ENCODE measurements around the gene CEP295NL.
A peak's percentile ranks its signal among the peaks of the same experiment; 100 is the strongest.
"Not testable (repeated sequence)": the region's sequence is repeated elsewhere in the genome, so short reads cannot be mapped to it uniquely, and the experiment has no call there.

CEP295NL gene

DNA sequence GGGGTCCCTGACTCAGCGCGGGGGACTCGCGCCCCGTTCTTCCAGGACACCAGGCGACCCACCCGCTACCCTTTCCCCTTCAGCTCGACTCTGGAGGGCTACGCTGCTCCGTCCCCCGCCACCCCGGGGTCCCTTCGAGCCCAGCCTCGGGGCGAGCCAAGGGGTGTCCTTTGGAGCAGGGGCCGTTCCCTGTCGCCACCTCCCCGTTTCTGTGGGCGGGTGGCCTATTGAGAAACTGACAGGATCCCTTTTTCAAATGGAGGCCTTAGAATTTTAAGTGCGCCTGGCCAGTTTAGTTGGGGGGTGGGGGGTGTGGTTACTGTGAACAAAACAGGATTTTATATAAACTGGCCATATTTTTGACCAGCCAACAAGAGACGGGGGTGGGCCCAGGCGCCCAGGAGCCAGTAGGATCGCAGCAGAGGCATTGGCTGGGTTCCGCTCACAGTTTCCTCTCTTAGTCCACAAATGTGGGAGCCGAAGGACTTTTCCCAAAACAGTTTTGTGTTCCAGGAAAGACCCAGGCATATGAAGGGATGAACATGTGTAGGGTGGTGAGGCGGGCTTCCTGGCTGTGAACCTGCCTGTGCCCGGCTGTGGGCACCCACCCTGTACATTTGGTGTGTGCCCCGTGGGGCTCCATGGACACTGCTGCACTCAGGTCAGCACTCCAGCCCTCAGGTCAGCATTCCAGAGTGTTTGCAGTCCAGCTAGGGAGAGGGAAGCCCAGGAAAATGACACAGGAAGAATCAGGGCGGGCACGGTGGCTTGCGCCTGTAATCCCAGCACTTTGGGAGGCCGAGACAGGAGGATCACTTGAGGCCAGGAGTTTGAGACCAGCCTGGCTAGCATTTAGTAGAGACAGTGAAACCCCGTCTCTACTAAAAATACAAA is 22.9 kb upstream of the CEP295NL start:
- DNase-seq, result no peak

DNA sequence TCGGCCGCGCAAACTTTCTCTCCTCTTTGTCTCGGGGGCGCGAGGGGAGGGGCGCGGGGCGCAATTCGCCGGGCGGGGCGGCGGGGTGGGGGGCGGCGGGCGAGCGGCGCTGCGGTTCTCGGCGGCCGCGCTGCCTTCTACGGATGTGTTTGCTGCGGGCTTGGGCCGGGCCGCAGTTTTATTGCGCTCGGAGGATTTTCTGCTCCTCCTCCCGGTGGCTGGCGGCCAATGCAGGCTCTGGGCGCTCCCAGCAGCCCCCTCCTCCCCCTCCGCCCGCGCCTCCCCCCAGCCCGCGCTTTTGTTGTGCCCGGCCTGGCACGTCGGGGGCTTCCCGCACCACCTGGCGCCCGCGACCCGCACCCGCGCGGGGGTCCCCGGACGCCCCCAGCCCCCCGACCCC is 22.2 kb upstream of the CEP295NL start, which contains the start of gene TIMP2:
TIMP2 (minus strand) TSS at position 154 of the 400 bp plus-strand sequence. CDS start 299 bp downstream, outside the sequence.
- peak; percentile 81 for DNase-seq

DNA sequence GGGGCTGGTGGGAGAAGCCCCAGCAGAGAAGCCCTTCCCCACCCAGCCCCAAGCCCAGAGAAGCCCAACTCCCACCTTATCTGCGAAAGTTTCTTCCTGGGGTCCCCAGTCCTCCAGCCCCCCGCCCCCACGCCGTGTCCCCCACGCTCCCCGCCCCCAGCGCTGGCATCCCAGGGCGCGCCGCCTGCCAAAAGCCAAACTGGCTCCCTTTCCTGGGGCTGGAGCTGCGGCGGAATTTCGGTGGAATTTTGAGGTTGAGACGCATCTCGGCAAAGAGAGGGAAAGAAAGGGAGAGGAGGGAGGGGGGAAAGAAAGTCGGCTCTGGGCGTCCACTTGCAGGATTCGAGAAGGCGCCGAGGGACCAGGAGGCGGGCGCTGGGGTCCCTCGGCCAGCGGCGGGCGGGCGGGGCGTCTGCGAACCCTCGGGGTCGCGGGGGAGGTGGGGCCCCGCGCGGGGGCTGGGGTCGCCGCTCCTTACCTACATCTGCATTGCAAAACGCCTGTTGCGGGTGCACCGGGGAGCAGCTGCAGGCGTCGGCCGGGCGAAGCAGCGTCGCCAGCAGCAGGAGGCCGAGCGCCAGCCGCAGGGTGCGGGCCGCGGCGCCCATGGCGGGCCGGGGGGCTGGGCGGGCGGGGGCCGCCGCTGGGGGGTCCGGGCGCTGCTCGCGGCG is 21.6 kb upstream of the CEP295NL start:
- peak; percentile 23 for DNase-seq

DNA sequence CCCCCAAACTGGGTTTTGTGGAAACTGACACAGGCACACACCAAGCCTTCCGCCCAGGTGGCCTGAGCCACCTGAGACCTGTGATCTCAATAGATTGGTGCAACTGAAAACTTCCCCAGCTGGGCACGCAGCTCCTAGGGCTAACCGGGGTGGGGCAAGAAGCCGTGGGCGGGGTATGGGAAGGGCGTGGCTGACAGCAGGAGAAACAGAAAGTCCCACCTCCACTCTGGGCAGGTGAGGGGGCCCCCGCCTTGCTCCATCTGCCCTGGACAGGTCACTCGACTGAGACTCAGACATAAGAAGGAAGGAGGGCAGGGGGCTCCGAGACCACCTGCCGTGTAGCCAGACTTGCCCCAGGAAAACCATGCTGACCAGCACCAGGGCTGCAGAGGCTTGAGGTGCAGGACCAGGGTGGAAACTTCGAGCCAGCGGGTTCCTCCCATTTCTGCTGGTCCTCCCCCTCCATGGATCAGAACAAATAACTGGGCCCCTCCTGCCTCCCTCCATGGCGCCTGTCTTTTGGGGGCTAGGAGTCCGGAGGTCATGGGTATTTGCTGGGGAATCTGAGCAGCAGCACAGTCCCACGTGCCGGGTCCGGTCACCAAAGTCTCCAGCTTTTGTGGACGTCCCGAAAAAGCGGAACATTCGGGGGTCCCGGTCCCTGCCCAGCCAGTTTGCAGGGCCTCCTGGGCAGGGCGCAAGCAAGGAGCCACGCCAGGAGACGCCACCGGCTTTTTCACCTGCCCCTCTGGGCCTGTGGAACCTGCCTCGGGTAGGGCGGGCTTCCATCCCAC is 20.9 kb upstream of the CEP295NL start:
- DNase-seq, result peak; percentile 76

DNA sequence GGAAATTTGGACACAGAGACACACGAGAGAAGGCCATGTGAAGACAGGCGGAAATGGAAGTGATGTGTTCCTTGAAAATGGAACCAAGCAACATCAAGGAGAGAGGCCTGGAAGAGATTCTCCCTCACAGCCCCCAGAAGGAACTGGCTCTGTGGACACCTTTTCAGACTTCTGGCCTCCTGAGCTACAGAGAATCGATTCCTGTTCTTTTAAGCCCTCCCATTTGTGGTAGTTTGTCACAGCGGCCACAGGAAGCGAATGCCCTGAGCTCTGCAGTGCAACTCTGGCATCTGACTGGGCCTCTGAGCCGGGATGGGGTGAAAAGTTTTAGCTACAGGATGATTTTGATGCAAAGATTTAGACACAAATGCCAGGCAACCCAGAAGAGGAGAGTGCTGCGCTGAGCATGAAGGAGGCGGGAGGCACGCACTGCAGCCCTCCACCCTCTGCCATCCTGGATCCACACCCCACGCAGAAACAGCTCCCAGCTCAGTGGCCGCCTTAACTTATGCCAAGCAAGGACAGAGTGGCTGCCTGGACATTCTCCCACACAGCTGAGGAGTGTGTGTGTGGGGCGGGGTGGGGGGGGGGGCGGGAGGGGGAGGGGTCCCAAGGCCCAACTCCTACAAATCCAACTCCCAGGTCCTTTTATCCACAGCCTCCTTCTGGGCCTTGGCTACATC is 20.0 kb upstream of the CEP295NL start:
- DNase-seq, result no peak

DNA sequence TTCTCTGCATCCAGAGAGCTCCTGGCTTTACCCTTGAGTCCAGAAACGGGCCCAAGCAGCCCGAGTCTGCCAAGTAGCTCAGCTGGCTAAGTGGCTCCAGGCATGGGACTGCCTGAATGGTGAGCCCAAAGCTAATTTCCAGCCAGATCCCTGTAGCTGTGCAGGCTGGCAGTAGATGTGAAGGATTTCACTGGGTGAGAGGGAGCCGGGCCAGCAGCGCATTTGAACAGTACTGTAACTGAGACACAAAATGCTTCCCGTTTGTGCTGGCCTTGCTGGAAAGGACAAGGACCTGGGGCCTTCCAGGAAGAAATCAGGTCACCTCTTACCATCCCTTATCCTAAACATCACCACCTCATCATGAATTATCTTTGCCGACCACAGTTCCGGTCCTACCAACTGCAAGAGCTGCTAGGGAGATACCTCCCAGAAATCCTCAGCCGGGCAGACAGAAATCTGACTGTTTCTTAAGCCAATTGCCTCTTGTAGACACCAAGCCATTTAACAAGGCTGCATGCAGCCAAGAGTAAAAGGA is 18.5 kb upstream of the CEP295NL start:
- no peak for DNase-seq

DNA sequence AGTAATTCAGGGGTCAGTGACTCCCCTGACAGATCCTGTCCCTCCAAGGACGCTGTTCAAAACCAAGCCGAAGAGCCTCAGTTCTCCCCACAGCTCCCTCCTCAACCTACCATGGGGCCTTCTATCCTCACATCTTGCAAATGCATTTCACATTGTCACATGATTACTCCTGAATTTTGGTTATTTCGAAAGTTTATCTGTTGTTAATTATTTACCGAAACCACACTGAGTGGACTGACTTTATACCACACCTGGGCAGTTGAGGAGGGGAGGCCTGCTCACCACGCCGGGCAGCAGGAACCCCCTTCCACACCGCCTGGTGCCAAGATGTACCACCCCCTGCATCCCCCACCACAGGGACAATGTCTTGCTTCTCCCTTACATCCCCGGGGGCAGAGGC is 17.5 kb upstream of the CEP295NL start:
- DNase-seq, result no peak

DNA sequence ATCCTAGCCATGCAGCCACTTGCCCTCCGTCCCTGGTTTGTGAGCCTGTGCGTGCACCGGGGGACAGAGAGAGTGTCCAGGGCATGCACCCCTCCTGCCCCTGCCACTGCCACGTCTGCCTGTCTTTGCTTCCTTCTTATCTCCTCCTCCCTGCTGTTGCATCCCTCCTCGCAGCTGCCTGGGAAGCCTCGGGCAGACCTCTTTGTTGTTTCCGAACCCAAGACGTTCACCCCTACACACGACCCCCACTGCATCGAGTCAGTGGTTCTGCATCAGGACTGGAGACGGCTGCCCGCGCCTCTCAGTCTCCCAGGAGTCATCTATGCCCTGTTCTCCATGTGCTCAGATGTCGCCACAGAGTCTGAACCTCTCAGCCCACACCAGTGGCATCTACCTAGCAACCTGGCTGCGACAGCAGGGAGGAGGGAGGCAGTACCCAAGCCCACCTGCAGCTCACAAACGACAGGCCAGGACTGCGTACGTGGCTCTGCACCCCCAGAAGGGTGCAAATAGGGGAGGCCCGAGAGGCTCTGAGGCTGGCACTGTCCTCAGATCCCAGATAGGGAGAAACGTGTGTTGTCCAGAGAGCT is 17.0 kb upstream of the CEP295NL start:
- DNase-seq, result no peak

DNA sequence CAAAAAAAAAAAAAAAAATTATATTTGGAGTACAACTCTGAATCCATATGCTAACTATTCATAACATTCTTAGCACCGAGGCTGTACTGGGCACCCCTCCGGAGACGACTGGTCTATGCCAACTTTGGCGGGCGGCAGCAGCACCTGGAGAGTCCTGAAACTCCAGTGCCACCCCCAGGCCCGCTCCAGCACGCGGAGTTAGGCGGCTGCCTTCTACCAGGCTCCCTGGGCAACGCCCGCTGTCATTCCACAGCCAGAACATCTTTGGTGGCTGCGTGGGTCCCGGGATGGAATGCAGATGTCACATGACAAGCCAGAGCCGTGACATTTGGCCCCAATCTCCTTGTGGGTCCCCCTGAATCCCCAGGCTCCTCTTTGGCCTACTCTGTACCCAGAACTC is 16.0 kb upstream of the CEP295NL start:
- no peak for DNase-seq

DNA sequence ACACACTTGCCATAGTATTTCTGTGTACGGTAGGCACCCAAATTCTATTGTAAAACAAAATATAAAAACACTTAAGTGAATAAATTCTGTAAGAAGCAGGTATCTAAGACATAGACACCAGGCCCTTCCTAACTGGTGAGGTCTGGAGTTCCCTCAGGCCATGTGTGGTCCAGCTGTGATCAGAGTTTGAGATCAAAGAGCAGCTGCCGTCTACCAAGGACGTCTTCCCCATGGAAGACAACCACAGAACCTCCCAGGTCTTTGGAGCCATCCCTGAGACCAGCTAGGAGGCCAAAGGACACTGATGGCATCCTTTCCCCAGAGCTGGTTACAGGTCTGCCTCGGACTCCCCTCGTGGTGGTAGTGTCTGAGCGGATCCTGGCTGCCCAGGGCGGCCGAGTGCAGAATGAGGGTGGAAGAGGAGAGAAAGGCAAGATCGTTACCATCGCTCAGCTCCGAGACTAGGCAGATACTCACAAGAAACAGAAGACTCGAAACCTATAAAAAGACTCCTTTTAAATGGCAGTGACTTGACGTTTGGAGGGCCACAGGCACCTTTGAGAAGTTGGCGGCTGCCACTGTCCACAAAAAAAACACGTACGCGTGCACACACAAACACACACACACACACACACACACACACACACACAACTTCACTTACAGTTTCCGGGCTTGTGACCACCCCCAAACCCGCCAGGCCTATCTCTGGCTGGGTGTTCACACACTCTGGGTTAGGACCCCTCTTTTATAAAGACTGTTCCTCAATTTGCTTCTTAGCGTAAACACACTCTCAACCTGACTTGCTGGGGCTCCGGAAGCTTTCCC is 14.7 kb upstream of the CEP295NL start:
- DNase-seq, result no peak

DNA sequence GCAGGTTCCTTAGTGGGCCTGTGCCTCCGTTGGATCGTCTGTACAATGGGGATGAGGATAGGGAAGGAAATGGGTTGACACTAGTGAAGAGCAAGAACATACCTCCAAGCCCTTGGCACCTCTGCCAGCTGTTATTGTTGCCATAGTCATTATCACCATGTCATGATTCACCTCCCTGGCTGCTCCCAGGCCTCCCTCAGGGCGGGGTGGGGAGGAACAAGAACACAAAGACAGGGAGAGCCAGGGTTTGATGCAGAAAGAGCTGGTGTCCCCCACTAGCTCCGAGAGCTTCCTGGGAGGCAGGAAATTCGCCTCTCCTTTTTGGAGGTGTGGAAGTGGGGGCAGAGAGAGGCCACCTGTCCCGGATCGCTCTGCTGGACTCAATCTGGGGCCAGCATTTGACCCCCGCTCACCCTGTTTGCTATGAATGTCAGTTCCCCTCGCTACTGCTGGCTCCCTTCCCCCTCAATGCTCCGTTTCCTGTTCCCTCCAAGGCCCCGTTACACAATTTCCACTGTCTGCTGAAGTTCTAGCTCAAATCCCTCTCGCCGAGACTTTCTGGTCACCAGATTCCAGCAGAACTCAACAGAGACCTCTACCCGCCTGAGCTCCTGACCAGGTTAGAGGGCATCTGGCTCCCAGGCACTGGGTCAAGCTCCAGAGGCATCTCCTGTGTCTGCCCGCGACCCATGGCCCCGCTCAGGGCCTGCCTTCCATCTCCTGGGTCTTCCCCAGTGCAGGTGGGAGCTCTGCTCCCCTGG is 13.1 kb upstream of the CEP295NL start:
- peak; percentile 27 for DNase-seq

DNA sequence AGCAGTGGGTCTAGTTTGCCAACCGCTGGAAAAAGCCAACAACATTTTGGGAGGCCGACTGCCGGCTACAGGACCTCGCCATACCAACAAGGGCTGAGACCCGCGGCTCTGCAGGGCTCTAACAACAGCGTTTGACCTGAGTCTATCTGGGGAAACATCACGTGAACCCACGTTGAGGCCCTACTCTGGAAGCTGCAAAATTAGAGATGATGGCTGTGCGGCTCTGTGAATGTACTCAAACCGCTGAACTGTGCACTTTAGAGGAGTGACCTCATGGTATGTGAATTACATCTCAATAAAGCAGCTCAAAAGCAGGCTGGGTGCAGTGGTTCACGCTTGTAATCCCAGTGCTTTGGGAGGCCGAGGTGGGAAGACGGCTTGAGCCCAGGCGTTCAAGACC is 10.1 kb upstream of the CEP295NL start:
- no peak for DNase-seq

DNA sequence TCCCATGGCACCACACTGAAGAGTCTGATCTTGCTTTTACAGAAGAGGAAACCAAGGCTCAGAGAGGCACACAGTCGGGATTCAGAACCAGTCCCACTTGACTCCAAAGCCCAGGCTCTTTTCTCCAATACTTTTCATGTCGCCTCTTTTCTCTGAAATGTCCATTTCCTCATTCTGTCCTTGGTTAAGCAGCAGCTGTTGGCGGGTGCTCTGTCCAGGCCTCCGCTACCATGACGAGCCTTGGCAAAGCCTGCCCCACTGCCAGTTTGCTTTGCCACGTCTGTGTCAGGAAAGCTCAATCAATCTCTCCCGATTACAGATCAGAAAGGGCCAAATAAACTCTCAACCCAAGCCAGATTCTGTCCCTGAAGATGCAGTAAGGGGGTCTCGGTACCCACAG is 9.1 kb upstream of the CEP295NL start:
- DNase-seq, result no peak

DNA sequence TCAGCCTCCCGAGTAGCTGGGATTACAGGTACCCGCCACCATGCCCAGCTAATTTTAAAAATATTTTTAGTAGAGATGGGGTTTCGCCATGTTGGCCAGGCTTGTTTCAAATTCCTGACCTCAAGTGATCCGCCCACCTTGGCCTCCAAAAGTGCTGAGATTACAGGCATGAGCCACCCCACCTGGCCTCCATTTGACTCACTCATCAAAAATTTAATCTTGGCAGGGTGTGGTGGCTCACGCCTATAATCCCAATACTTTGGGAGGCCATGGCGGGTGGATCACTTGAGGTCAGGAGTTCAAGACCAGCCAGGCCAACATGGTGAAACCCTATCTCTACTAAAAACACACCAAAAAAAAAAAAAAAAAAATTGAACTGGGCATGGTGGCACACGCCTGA is 8.5 kb upstream of the CEP295NL start:
- not testable (repeated sequence) for DNase-seq

DNA sequence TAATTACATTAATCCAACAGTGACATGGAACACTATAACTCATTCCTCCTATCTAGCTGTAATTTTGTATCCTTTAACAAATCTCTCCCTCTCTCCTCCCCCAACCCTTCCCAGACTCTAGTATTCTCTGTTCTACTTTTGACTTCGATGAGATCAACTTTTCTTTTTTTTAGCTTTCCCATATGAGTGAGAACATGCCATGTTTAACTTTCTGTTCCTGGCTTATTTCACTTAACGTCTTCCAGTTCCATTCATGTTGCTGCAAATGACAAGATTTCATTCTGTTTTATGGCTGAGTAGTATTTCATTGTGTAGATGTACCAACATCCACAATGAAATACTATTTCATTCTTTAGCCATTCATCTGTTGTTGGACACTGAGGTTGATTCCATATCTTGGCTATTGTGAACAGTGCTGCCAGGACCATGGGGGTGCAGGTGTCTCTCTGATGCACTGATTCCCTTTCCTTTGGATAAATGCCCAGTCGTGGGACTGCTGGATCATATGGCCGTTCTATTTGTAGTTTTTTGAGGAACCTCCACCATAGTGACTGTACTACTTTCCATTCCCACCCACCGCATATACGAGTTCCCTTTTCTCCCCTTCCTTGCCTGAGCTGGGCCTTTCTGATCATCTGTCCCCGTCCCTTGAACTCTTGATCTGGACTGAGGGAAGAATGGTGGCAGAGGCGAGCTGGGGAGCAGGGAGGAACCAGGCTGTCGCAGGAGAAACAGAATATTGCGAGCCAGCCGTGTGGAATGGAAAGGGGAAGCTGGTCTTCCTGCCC is 7.7 kb upstream of the CEP295NL start:
- DNase-seq, result no peak

DNA sequence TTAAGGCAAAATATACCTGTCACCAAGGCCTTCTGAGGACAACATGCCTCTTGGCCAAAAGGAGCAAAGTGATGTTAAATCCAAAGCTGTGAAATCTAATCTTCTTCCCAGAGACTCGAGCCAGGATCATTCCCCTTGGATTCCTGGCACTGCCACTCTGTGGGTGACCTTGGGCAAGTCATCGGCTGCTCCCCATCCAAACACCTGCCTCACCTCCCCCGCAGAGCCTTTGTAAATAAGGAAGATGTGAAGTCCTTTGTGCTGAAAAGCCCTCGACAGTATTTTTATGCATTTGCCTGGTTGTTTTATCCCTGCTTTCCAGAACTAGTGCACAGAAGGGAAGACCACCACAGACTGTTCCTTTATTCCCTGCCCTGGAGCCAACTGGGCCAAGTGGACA is 5.4 kb upstream of the CEP295NL start:
- no peak for DNase-seq

DNA sequence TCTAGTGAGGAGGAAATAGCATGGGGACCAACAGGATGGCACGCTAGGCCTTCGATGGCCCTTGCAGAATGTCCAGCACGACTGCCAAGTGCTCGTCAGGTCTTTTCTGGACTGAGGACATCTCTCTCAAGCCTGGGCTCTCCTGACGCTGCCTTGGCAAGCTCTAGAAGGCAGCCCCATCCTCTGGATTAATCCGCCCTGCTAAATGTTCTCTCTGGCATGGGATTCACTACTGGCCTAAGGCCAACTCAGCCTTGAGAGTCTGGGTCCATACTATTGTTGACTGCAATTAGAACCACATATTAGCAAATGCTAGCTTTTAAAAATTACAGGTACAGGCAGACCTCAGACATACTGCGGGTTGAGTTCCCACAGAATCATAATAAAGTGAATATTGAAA is 2.5 kb upstream of the CEP295NL start:
- no peak for DNase-seq

DNA sequence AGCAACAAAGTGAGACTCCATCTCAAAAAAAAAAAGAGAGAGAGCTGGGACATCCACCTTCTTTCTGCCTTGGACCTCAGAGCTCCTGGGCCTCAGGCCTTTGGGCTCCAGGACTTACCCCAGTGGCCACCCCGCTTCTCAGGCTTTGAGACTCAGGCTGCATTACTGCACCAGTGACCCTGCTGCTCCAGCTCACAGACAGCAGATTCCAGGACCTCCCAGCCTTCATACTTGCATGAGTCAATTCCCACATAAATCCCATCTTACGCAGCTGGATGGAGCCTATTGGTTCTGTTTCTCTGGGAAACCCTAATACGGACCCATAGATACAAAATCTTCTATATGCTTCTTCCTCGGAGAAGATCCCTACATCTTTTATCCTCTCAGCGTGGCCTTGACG is 2.1 kb upstream of the CEP295NL start:
- DNase-seq, result no peak

DNA sequence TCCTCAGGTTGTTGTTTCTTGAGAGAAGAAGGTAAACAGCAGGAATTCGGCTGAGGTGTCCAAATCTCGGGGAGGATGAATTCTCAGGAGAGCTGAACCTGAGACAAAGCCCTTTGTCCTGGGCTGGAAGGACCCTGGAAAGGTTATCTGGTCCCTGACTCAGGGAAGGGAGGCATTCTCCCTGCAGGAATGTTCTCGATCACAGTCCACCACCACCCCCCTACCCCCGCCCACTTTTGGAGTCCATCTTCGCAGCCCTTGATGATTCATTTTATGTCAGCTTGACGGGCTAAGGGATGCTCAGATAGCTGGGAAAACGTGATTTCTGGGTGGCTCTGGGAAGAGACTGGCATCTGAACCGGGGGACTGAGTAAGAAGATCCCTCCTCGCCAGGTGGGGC is 1.4 kb upstream of the CEP295NL start:
- no peak for DNase-seq

DNA sequence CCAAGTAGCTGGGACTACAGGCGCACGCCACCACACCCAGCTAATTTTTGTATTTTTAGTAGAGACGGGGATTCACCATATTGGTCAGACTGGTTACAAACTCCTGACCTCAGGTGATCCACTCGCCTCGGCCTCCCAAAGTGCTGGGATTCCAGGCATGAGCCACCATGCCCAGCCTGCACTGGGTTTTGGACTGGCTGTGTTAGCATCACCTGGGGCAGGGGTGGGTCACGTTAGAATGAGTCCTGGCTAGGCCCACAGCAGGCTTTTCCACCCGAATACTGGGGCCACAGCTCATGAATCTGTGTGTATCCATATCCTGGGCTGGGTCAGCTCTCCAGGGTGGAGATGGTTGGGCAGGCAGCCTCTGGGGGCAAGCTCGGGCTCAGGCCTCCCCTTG is 770 bp downstream of the CEP295NL start:
- not testable (repeated sequence) for DNase-seq

Data from CD4-positive, alpha-beta T cell treated with Interleukin-17A for 4 hours (primary cell).